GM12878 (cell line): ENCODE results near the gene THEM4.

Source experiments
- EP300 ChIP-seq, 2 experiments: fragments of 150-350 bp in 1 of 2; IDR thresholded peaks; 2 replicates each; pipeline ENCODE4 v1.6.1; 2011 to 2012; ENCODE audit warnings: low read depth in 2 of 2, low read length in 2 of 2, borderline replicate concordance in 1 of 2, improper control_type of control experiment in 1 of 2, inconsistent platforms in 1 of 2; ENCODE audit not compliant: control insufficient read depth in 1 of 2
- FOXM1 ChIP-seq: IDR thresholded peaks from 2 replicates; pipeline ENCODE4 v1.6.1; 2012; ENCODE audit warnings: low read depth, mild to moderate bottlenecking, inconsistent platforms, low read length, moderate library complexity
- MEF2B ChIP-seq: fragments of 450-650 bp; IDR thresholded peaks from 2 replicates; pipeline ENCODE4 v1.6.1; 2018; ENCODE audit warnings: mild to moderate bottlenecking, moderate library complexity; ENCODE audit not compliant: partially characterized antibody, poor library complexity, severe bottlenecking
- NR2C2 ChIP-seq: IDR thresholded peaks from 2 replicates; pipeline ENCODE4 v1.6.1; 2011; ENCODE audit warnings: borderline replicate concordance, low read depth; ENCODE audit not compliant: control insufficient read depth, insufficient read length
- NRF1 ChIP-seq: conservative IDR thresholded peaks from 2 replicates; pipeline ENCODE4 v1.6.1; 2011; ENCODE audit warnings: mild to moderate bottlenecking, low read depth, low read length, improper control_type of control experiment
- POLR2A ChIP-seq: IDR thresholded peaks from 2 replicates; pipeline ENCODE4 v1.6.1; 2011; ENCODE audit warnings: low read depth, mild to moderate bottlenecking, low read length
- POLR2AphosphoS5 ChIP-seq: IDR thresholded peaks from 2 replicates; pipeline ENCODE4 v1.6.1; 2011; ENCODE audit warnings: mild to moderate bottlenecking, low read length, inconsistent platforms
- YY1 ChIP-seq: IDR thresholded peaks from 2 replicates; pipeline ENCODE4 v1.6.1; 2011; ENCODE audit warnings: low read depth, mild to moderate bottlenecking, low read length

DNA sequence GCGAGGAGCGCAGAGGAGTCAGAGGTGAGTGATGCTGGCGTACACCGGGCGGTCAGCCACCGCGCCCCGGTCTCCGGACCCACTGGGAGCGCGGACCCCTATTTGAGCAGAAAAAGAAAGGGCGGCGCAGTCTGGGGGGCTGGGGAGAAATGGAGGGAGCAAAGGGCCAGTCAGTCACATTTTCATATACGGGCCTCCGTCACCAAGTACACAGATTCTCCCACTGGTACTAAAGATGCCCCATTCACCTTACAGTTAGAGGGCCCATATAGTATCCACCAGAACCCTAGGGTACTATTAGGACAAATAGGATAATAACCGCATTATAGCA is 70.3 kb downstream of the THEM4 start:
- TF ChIP-seq EP300 (IDR thresholded peaks at IDR 0.05; ENCODE audit: borderline replicate concordance in 1 of 2, control insufficient read depth in 1 of 2, low read depth in 2 of 2, low read length in 2 of 2) (no peak), POLR2AphosphoS5 (no peak), NR2C2 (no peak), NRF1 (no peak), YY1 (no peak), MEF2B (no peak), POLR2A (no peak), FOXM1 (no peak)
